HG02759 (cell line): Measurements from ENCODE around the gene DDX51.

ENCODE experiments used
- ATAC-seq: cut with Tn5 transposase; IDR thresholded peaks from one replicate; pipeline ENCODE4 v1.9.1; 2021; ENCODE audit warnings: mild to moderate bottlenecking, moderate library complexity; ENCODE audit not compliant: unreplicated experiment

The DDX51 gene

GRCh38 chr12:132144115-132144809, at the start of gene DDX51, which contains the start of gene NOC4L:
Gene DDX51 (minus strand): TSS chr12:132144319. CDS start chr12:132144296, 23 bp downstream.
Gene NOC4L (plus strand): TSS chr12:132144457. CDS start chr12:132144489, 32 bp downstream.
- peak; percentile 89 for ATAC-seq

- no peak for ATAC-seq
Measured at GRCh38 chr12:132191715-132192553, 47.8 kb upstream of the DDX51 start.

- no peak for ATAC-seq
Measured at GRCh38 chr12:132190834-132191500, 46.8 kb upstream of the DDX51 start.

GRCh38 chr12:132190012-132190755, 46.1 kb upstream of the DDX51 start:
- peak; percentile 25 for ATAC-seq

GRCh38 chr12:132189378-132190011, 45.4 kb upstream of the DDX51 start:
- ATAC-seq: peak; percentile 94

- ATAC-seq: no peak
Measured at GRCh38 chr12:132188916-132189325, 44.8 kb upstream of the DDX51 start.

- no peak for ATAC-seq
Measured at GRCh38 chr12:132188451-132188901, 44.4 kb upstream of the DDX51 start.

- no peak for ATAC-seq
Measured at GRCh38 chr12:132187646-132188450, 43.7 kb upstream of the DDX51 start.

GRCh38 chr12:132186857-132187620, 42.9 kb upstream of the DDX51 start:
- no peak for ATAC-seq

- ATAC-seq: no peak
Measured at GRCh38 chr12:132186208-132186856, 42.2 kb upstream of the DDX51 start.

- ATAC-seq: no peak
Measured at GRCh38 chr12:132185705-132186104, 41.6 kb upstream of the DDX51 start.

GRCh38 chr12:132182711-132183365, 38.7 kb upstream of the DDX51 start:
- ATAC-seq: no peak

GRCh38 chr12:132182206-132182710, 38.1 kb upstream of the DDX51 start:
- no peak for ATAC-seq

GRCh38 chr12:132181570-132182200, 37.6 kb upstream of the DDX51 start:
- ATAC-seq: no peak

GRCh38 chr12:132180648-132181546, 36.8 kb upstream of the DDX51 start:
- ATAC-seq: no peak
